NCI-H1694 (cell line): ENCODE data around the gene FILIP1.

ENCODE experiments used
- DNase-seq: peaks from one replicate; lab custom pipeline; 2025; lab: John Stamatoyannopoulos, UW

Gene FILIP1

GRCh38 chr6:75337835-75338580 lies 155.6 kb downstream of the FILIP1 start:
- no peak for DNase-seq

GRCh38 chr6:75334266-75335040 lies 159.1 kb downstream of the FILIP1 start:
- DNase-seq, result no peak

GRCh38 chr6:75333676-75334200 lies 159.9 kb downstream of the FILIP1 start:
- no peak for DNase-seq

- DNase-seq, result no peak
These were observed 162.4 kb downstream of the FILIP1 start for GRCh38 chr6:75331151-75331550.

GRCh38 chr6:75329703-75330102 lies 163.9 kb downstream of the FILIP1 start:
- DNase-seq, result no peak

GRCh38 chr6:75327807-75328206 lies 165.8 kb downstream of the FILIP1 start:
- DNase-seq, result no peak

- DNase-seq, result no peak
These were observed 166.9 kb downstream of the FILIP1 start for GRCh38 chr6:75326557-75327258.

GRCh38 chr6:75318900-75319299 lies 174.7 kb downstream of the FILIP1 start:
- DNase-seq, result no peak

- no peak for DNase-seq
These were observed 175.9 kb downstream of the FILIP1 start for GRCh38 chr6:75317503-75318206.

GRCh38 chr6:75315978-75316377 lies 177.6 kb downstream of the FILIP1 start:
- no peak for DNase-seq

- no peak for DNase-seq
These were observed 185.2 kb downstream of the FILIP1 start for GRCh38 chr6:75308250-75308988.

- no peak for DNase-seq
These were observed 186.1 kb downstream of the FILIP1 start for GRCh38 chr6:75307364-75308004.

- no peak for DNase-seq
These were observed 187.5 kb downstream of the FILIP1 start for GRCh38 chr6:75306064-75306463.

GRCh38 chr6:75305573-75305972 lies 188.0 kb downstream of the FILIP1 start:
- DNase-seq, result no peak

GRCh38 chr6:75302280-75302679 lies 191.3 kb downstream of the FILIP1 start:
- no peak for DNase-seq

- no peak for DNase-seq
These were observed 192.1 kb downstream of the FILIP1 start for GRCh38 chr6:75301537-75301936.

- DNase-seq, result no peak
These were observed 192.5 kb downstream of the FILIP1 start for GRCh38 chr6:75301088-75301487.

- DNase-seq, result no peak
These were observed 193.1 kb downstream of the FILIP1 start for GRCh38 chr6:75300531-75300855.

GRCh38 chr6:75299801-75300530 lies 193.6 kb downstream of the FILIP1 start:
- DNase-seq, result no peak
